ENCODE data around the gene SHMT1.
"Not testable (repeated sequence)": the region's sequence is repeated elsewhere in the genome, so short reads cannot be mapped to it uniquely, and the experiment has no call there.

The SHMT1 gene

DNA sequence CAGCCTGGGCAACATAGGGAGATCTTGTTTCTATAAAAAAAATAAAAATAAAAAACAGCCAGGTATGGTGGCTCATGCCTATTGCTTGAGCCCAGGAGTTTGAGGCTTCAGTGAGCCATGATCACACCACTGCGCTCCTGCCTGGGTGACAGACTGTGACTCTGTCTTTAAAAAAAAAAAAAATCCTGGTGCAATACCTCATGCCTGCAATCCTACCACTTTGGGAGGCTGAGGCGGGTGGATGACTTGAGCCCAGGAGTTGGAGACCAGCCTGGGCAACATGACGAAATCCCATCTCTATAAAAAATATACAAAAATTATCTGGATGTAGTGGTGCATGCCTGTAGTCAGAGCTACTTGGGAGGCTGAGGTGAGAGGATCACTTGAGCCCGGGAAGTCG is 15.3 kb upstream of the SHMT1 start:
- not testable (repeated sequence) for DNase-seq (ENCODE audit: low read depth, low spot score)

DNA sequence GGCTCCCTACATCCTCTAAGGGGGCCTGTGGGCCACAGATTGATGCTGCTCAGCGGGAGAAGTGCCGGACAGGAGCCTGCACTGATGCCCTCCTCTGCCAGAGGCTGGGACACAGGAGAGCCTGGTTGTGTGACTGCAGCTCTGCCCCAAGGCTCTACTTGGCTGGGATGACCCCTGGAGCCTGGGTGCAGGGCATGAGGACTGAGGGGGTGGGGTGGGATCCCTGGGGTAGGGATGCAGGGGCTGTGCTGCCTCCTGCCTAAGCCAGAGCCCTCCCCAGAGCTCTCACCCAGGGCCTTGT is 14.8 kb upstream of the SHMT1 start:
- no peak for DNase-seq (ENCODE audit: low read depth, low spot score)

DNA sequence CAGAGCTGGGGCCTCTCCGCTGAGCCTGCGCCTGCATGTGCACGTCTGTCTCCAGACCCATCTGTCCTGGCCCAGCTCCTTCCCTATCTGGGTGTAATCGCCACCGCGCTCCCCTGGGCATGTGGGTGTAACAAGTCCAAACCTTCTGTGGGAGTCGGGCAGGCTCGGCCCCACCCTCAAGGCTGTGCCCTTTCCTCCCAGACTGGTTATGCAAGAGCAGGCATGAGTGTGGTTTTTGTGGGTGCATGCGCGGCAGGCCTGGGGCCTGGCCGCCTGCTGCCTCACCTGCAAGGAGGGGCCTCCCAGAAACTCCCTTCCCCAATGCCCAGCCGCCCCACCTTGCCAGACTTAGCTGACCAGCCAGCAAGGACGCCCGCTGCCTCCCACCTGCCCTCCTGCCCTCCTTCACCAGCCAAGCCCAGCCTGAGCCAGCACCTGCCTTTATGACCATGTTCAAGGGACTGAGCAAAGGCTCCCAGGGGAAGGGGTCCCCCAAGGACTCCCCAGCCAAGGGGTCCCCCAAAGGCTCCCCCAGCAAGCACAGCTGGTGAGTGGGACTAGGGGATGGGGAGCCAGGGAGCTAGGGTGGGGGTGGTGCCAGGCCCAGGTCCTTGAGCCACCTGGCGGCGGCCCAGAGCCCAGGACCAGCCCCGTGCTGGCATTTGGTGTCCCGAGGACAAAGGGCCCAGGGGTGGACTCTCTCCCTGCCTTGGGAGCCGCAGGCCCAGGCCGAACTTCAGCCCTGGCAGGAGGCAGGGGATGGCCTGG is 14.3 kb upstream of the SHMT1 start, which contains the start of gene EVPLL:
TSS of gene EVPLL (plus strand) at position 342 of the 768 bp plus-strand sequence. CDS start 3,160 bp downstream, outside the sequence.
- DNase-seq (ENCODE audit: low read depth, low spot score): no peak

DNA sequence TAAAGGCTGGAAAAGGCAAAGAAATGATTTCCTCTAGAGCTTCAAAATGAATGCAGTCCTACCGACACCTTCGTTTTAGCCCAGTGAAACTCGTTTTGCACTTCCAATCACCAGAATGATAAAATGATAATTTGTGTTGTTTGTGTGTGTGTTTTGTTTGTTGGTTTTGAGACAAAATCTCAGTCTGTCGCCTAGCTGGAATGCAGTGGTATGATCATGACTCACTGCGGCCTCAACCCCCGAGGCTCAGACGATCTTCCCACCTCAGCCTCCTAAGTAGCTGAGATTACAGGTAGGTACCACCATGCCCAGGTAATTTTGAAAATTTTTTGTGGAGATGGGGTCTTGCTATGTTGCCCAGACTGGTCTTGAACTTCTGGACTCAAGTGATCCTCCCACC is 10.9 kb upstream of the SHMT1 start:
- DNase-seq (ENCODE audit: low read depth, low spot score): no peak

DNA sequence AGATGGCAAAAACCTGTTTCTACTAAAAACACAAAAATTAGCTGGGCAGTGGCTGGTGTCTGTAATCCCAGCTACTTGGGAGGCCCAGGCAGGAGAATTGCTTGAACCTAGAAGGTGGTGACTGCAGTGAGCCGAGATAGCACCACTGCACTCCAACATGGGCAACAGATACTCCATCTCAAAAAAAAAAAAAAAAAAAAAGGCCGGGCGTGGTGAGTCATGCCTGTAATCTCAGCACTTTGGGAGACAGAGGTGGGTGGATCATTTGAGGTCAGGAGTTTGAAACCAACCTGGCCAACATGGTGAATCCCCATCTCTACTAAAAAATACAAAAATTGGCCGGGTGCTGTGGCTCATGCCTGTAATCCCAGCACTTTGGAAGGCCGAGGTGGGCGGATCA is 9.8 kb upstream of the SHMT1 start:
- not testable (repeated sequence) for DNase-seq (ENCODE audit: low read depth, low spot score)

DNA sequence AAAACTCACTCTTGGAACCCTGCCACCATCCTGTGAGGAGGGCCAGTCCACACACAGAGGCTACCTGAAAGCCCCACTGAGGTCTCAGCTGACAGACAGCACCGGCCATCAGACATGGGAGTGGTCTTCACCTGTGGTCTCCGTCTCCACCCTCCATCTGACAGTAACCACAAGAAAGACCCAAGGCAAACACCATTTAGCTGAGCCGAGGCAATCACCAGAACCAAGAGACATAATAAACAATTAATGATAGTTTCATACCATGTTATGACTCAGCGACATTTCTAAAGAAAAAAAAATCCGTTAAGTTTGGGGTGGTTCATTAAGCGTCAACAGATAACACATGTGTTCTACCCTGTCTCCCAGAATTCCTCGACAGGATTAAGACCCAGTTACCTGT is 8.1 kb upstream of the SHMT1 start:
- no peak for DNase-seq (ENCODE audit: low read depth, low spot score)

DNA sequence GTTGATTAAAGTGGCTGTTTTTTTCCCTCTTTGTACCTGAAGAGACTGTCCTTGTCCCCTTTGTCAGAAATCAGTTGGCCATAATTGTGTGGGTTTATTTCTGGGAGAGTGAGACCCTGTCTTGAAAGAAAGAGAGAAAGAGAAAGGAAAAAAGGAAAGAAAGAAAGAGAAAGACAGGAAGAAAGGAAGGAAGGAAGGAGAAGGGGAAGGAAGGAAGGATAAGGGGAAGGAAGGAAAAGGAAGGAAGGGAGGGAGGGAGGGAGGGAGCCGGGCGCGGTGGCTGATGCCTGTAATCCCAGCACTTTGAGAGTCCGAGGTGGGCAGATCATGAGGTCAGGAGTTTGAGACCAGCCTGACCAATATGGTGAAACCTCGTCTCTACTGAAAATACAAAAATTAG is 7.4 kb upstream of the SHMT1 start:
- DNase-seq (ENCODE audit: low read depth, low spot score): no peak

DNA sequence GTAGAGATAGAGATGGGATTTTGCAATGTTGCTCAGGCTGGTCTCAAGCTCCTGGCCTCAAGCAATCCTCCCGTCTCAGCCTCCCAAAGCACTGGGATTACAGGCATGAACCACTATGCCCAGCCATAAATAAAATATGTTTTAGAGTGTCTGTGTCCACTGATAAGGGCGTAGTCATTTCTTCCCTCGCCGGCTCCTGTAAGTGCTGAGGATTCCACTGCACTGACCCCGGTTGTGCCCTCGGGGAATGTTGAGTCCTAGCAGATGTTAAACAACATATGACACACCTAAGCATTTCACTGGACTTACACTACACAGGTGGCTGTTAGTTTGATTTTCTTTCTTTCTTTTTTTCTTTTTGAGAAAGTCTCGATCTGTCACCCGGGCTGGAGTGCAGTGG is 5.6 kb upstream of the SHMT1 start:
- no peak for DNase-seq (ENCODE audit: low read depth, low spot score)

DNA sequence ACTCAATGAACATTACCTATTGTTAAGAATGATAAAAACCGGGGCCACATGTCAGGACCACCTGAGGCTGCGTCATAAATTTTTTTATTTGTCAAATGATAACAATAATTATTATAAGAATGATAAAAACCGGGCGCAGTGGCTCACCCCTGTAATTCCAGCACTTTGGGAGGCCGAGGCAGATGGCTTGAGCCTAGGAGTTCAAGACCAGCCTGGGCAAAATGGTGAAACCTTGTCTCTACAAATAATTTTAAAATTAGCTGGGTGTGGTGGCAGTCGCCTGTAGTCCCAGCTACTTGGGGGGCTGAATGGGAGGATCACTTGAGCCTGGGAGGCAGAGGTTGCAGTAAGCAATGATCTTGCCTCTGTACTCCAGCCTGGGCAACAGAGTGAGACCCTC is 816 bp upstream of the SHMT1 start:
- DNase-seq (ENCODE audit: low read depth, low spot score): no peak

DNA sequence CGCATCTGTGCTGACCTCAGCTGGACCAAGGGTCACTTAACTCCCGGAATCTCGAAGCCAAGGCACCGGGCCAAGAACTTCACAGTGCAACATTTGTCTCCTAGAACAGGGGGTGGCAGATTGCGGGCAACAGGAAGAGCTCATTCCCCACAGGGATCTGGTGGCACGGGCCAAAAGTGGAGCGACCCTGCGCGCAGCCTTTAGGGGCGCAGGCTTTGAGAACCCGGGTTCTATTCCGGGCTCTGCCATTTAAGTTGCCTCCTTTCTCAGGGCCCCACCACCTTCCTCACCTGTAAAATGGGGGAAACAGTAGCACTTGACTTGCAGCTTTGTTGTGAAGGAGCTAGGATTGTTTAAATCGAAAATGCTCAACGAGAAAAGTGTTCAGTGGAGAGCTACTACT is 651 bp downstream of the SHMT1 start:
- DNase-seq (ENCODE audit: low read depth, low spot score): no peak

DNA sequence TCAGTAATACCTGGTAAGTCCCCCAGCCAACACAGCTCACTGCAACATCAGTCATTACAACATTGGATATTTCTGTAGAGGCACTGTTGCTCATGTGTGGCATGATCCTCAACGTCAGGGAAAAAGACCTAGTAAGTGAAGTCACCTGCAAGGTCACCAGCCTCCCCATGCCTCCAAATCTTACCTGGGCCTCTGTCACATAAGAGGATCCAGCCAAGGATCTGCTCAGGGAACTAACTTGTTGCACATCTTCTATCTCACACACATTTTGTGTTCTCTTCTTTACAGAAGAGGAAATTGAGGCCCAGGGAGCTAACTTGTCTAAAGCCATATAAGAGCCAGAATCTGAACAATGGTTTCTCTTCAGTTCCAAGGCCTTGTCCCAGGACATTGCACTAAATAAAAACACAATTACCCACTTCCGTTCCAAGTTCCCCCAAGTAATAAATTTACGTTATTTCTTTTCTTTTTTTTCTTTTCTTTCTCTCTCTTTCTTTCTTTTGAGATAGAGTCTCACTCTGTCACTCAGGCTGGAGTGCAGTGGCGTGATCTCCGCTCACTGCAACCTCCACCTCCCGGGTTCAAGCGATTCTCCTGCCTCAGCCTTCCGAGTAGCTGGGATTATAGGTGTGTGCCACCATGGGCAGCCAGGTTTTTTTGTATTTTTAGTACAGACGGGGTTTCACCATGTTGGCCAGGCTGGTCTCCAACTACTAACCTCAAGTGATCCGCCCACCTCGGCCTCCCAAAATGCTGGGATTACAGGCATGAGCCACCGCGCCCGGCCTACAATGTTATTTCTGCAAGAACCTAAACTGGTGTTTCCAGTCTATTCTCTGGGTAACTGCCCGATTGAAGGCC is 1.3 kb downstream of the SHMT1 start:
- no peak for DNase-seq (ENCODE audit: low read depth, low spot score)

DNA sequence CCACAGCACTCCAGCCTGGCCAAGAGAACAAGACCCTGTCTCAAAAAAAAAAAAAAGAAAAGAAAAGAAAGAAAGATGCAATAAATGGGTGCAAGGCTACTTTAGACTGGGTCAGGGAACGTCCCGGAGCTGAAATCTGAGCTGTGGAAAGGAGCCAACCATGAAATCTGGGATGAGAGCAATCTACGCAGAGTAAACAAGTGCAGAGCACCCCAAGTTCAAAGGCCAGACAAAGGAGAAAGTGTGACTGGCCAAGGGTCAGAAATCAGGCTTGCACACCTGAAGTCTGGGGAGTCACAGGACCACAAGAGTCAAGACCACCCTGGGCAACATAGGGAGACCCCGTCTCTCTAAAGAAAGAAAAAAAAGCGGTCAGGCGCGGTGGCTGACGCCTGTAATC is 2.8 kb downstream of the SHMT1 start:
- DNase-seq (ENCODE audit: low read depth, low spot score): no peak

DNA sequence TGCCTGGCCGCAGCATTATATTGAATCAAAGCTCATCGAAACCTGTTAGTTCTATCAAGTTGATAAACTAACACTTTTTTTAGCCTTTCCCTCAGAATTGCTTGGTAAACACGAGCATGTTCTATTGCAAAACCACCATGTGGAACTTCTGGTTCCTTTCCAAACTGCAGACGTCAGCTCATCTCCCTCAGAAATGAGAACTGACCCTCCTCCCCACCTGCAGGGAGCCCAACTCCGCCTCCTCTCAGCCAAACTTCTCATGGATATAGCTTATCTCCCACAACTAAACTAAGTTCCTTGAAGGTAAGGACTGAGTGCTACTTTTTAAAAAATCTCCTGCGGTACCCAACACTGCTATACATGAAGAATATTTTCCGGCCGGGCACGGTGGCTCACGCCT is 6.7 kb downstream of the SHMT1 start:
- DNase-seq (ENCODE audit: low read depth, low spot score): no peak

DNA sequence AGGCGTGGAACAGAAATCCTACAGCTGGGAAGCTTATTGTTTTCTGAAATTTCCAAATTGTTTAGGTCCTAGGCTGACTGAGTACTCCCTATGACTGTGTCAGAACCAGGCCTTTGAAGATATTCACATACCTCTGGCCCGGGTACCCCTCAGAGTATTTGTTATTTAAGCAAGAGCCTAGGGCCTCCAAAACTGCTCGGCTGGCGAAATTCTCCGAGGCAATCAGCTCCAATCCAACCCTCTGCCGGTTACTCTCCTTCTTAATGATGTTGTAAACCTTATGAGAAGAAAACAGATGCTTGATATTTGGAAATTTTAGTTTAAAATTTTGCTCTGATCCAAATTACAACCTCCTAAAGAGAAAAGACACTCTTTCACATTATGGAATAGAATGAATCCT is 9.8 kb downstream of the SHMT1 start:
- DNase-seq (ENCODE audit: low read depth, low spot score): no peak

DNA sequence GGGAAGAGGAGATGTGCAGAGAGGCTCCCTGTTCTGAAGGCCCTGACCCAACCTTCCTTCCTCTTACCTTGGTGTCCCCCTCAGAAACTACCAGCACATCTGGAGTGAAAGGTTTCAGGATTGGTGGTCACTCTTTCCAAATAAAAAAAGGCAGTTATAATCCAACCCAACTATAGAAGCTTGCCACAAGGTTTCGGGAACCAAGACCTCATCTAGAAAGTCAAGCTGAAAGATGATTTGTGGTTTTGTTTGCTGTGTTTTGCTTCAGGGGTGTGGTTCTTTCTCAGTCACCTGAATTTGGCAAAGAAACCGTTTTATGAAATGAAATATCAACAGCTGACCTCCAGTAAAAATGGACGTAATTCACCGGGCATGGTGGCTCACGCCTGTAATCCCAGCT is 19.3 kb downstream of the SHMT1 start:
- DNase-seq (ENCODE audit: low read depth, low spot score): no peak

DNA sequence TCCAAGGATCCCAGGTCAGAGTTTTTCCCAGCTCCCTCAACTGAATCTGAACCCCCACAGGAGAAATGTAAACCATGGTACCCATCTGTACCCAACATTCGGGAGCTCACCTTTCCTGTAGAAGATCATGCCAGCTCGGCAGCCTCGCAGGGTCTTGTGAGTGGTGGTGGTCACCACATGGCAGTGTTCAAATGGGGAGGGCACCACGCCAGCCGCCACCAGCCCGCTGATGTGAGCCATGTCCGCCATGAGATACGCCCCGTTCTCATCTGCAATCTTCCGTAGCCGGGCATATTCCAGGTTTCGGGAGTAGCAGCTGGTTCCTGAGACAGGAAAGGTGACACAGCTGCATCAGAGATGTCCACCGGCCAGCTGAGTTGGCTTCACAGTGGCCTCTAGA is 23.4 kb downstream of the SHMT1 start:
- DNase-seq (ENCODE audit: low read depth, low spot score): no peak

DNA sequence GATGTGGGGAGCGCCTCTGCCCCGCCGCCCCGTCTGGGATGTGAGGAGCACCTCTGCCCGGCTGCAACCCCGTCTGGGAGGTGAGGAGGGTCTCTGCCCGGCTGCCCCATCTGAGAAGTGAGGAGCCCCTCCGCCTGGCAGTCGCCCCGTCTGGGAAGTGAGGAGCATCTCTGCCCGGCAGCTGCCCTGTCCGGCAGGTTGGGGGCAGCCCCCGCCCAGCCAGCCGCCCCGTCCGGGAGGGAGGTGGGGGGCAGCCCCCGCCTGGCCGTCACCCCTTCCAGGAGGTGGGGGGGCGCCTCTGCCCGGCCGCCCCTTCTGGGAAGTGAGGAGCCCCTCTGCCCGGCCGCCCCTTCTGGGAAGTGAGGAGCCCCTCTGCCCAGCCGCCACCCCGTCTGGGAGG is 25.2 kb downstream of the SHMT1 start:
- DNase-seq (ENCODE audit: low read depth, low spot score): not testable (repeated sequence)

DNA sequence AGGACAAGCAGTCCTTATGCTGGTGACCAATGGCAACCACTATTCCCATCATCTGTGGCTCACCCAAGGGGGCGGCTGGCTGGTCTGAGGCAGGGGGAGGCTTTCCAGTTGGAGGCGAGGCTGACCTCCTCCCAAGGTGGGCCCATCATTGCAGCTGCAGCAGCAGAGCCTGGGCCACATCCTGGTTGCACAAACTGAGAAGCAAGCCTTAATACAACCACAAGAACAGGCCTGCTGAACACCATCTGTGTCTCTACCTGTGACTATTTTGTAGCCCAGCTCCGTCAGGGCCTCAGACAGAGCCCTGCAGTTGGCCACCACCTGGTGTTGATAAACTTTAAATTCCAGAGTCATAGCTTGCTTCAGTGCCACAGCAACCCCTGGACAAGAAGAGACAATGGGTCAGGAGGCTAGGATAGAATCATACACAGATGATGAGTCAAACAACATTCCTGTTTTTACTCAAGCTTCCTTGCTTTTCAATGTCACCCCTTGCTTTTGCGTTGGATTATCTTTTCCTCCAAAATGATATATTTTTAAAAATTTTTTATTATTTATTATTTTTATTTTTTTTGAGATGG is 30.4 kb downstream of the SHMT1 start:
- DNase-seq (ENCODE audit: low read depth, low spot score): no peak

DNA sequence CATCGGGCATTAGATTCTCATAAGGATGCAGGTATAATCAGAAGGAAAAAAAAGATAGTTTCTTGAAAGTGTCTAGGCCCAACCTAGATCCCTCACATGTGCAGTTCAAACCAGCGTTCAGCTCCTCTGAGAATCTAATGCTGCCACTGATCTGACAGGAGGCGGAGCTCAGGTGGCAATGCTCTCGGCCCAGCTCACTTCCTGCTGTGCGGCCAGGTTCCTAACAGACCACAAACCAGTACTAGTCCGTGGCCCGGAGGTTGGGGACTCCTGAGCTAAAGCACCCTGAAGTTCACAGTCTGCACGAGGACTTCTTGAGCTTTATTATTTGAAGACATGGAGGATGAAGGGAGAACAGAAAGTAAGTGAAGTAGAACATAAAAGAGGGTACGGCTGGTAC is 31.5 kb downstream of the SHMT1 start:
- no peak for DNase-seq (ENCODE audit: low read depth, low spot score)

DNA sequence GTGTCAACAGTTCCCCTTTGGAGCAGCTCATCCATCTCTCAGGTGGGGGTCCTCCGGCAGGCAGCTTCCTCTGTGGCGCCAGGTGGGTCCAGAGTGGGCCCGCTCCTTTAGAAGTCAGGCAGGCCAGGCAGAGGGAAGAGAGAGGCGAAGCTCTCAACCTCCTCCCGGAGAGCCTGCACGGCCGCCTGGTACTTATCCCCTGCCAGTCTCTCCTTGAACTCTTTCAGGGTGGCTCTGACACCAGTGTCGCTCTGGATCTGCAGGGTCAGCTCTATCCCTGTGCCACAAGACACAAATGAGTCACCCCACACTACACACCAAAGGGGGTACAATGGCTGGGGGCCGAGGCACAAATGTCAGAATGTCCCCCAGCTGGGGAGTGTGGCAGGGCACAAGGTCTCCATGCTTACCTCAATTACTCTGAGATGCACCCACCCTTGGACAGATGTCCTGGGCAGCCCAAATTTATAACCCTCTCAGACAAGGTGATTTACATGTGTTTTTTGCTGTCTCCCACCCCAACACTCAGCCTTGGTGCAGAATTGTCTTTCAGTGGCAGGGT is 34.6 kb downstream of the SHMT1 start:
- no peak for DNase-seq (ENCODE audit: low read depth, low spot score)

DNA sequence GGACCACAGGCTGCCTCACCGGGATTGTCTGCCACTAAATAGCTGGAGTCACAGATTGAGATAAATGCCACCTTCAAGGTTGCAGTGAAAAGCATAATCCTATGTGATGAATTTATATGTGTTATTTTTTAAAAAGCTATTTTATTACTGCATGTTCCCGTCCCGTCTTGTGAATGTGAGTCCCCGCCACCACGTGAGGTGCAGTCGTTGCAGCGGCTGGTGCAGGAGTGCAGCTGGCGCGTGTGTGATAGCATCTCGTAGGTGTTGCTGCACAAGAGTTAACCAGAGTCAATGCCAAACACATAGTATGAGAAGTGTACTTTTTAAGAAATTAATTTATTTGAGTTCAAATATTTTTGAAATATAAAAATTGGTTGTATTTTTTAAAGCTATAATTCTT is 35.8 kb downstream of the SHMT1 start:
- DNase-seq (ENCODE audit: low read depth, low spot score): no peak

DNA sequence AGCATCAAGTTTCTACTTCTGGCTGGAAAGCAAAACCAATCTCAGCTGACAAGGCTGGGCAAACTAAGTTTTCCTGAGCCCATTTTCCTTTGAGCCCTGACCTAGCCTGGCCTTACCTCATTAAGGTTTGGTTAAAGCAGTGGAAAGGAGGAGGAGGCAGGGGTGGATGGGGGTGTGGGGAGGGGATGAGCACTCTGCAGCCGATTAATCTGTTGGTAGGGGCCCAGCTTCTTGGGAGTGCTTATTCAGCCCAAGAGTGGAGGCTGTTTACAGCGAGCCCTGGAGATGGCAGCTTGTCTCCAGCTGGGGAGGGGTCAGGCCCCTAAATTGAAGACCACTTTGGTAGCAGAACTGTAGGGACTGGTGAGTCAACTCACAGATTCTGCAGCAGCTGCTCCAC is 36.3 kb downstream of the SHMT1 start:
- DNase-seq (ENCODE audit: low read depth, low spot score): no peak

DNA sequence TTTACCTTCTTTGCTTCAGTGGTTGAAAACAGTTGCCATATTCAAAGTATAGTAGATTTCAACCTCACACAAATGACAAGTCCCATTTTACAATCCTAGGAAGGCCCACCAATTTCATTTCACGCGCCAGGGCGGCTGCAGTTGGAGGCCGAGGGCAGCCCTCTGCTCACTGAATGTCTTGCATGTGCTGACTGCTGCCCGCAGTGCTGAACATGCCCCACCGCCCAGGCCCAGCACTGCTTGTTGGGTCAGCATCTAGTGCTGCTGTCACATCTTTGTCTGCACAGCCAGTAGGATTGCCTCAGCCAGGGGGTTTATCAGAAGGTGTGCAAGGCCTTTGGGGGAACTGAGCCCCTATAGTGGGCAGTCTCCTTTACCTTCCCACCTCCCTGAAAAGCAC is 36.8 kb downstream of the SHMT1 start:
- no peak for DNase-seq (ENCODE audit: low read depth, low spot score)

Data from activated CD4-positive, CD25-positive, alpha-beta regulatory T cell treated with anti-CD3 and anti-CD28 coated beads, Interleukin-2, amount 50 U/mL, for 16 hours (primary cell).